Hepatocyte (in vitro differentiated cells): ENCODE results near the gene VNN1. TPM values are rescaled to one million over a fixed set of nuclear protein-coding genes. Genes with fewer than 3 reads are reported as not detected.
"Not testable (repeated sequence)": the region's sequence is repeated elsewhere in the genome, so short reads cannot be mapped to it uniquely, and the experiment has no call there.

Experiments
- DNase-seq: peaks from one replicate; pipeline ENCODE4 v3.0.0-alpha.2; 2016; ENCODE audit warnings: low spot score
- H2AFZ ChIP-seq: fragments of 200-600 bp; sonication (generic); 2 replicates; pipeline ENCODE4 v1.6.0; 2016; ENCODE audit warnings: antibody characterized with exemption, mild to moderate bottlenecking
- H3K27ac ChIP-seq: fragments of 200-600 bp; sonication (generic); 2 replicates; pipeline ENCODE4 v1.5.1; 2016; ENCODE audit warnings: mild to moderate bottlenecking
- H3K27me3 ChIP-seq: fragments of 200-600 bp; sonication (generic); 2 replicates; pipeline ENCODE4 v1.6.1; 2016
- H3K36me3 ChIP-seq: fragments of 200-600 bp; sonication (generic); replicated peaks from 2 replicates; pipeline ENCODE4 v1.5.1; 2016; ENCODE audit warnings: low read depth; ENCODE audit not compliant: insufficient read depth
- H3K4me1 ChIP-seq: fragments of 200-600 bp; sonication (generic); 2 replicates; pipeline ENCODE4 v1.5.1; 2016; ENCODE audit warnings: mild to moderate bottlenecking, moderate library complexity; ENCODE audit not compliant: insufficient read depth
- H3K4me2 ChIP-seq: fragments of 200-600 bp; sonication (generic); 2 replicates; pipeline ENCODE4 v1.6.0; 2016
- H3K4me3 ChIP-seq: fragments of 200-600 bp; sonication (generic); 2 replicates; pipeline ENCODE4 v1.5.1; 2016; ENCODE audit warnings: mild to moderate bottlenecking
- H3K79me2 ChIP-seq: fragments of 200-600 bp; sonication (generic); 2 replicates; pipeline ENCODE4 v1.6.0; 2017; ENCODE audit warnings: mild to moderate bottlenecking
- H3K9me2 ChIP-seq: fragments of 200-600 bp; sonication (generic); replicated peaks from 2 replicates; pipeline ENCODE4 v1.6.0; 2017; ENCODE audit warnings: mild to moderate bottlenecking; ENCODE audit not compliant: insufficient read depth
- H3K9me3 ChIP-seq: fragments of 200-600 bp; sonication (generic); 2 replicates; pipeline ENCODE4 v1.5.1; 2016; ENCODE audit warnings: low read depth, mild to moderate bottlenecking
- H4K20me1 ChIP-seq: fragments of 200-600 bp; sonication (generic); 2 replicates; pipeline ENCODE4 v1.6.0; 2016; ENCODE audit warnings: mild to moderate bottlenecking; ENCODE audit not compliant: insufficient read depth, poor library complexity, severe bottlenecking
- CTCF ChIP-seq: fragments of 200-600 bp; sonication (generic); IDR thresholded peaks from 2 replicates; pipeline ENCODE4 v1.5.1; 2016; ENCODE audit warnings: antibody characterized with exemption, mild to moderate bottlenecking; ENCODE audit not compliant: poor library complexity
- EZH2 ChIP-seq: fragments of 200-600 bp; sonication (generic); IDR thresholded peaks from 2 replicates; pipeline ENCODE4 v1.6.1; 2016; ENCODE audit warnings: antibody characterized with exemption, mild to moderate bottlenecking, borderline replicate concordance
- EZH2phosphoT487 ChIP-seq: fragments of 200-600 bp; sonication (generic); IDR thresholded peaks from one replicate; pipeline ENCODE4 v1.6.1; 2018; ENCODE audit warnings: antibody characterized with exemption, mild to moderate bottlenecking, low read depth, moderate library complexity; ENCODE audit not compliant: unreplicated experiment, severe bottlenecking
- WGBS: methylation state at CpG from one replicate; pipeline ENCODE4 v1.1.6; 2016; ENCODE audit warnings: low lambda C conversion rate; ENCODE audit errors: missing lambda C conversion rate; 5-methylcytosine and 5-hydroxymethylcytosine counted together
- polyA plus RNA-seq: library from polyadenylated mRNA; unstranded; fragments of >200 nt; fragmentation: Nextera tagmentation; extraction: Ambion mirVana; gene quantifications from 2 replicates; pipeline ENCODE4 v1.2.1, GENCODE V29; 2016
- total RNA-seq: library from RNA; depleted of rRNA; stranded (reverse); fragments of >200 nt; gene quantifications from 2 replicates; pipeline ENCODE4 v1.2.3, GENCODE V29; 2014

Gene VNN1
- total and polyA plus RNA-seq, 2 experiments from 2014 or later, result 0.93 to 1.4 TPM

GRCh38 chr6:132635288-132635687 lies 78.6 kb downstream of the VNN1 start:
- H3K4me2 ChIP-seq, H3K9me3 ChIP-seq, H4K20me1 ChIP-seq, H3K27ac ChIP-seq, DNase-seq, H2AFZ ChIP-seq, H3K79me2 ChIP-seq, H3K4me3 ChIP-seq, H3K4me1 ChIP-seq, H3K27me3 ChIP-seq, H3K36me3 ChIP-seq, H3K9me2 ChIP-seq: not testable (repeated sequence)
- WGBS, result 31% methylated on average over 3 of the region's 3 CpGs

GRCh38 chr6:132634796-132635195 lies 79.1 kb downstream of the VNN1 start:
- H3K36me3 ChIP-seq, result no peaks in the 10 kb centered on the region
- no peaks in the 10 kb centered on the region for H3K79me2 ChIP-seq
- DNase-seq, result no peak
- H3K9me2 ChIP-seq, result no peaks in the 10 kb centered on the region
- TF ChIP-seq CTCF (no peak), EZH2phosphoT487 (no peak), EZH2 (no peak)
- H2AFZ ChIP-seq, result no peak overlapping the region
- no peak overlapping the region for H3K27ac ChIP-seq
- no peaks in the 10 kb centered on the region for H3K27me3 ChIP-seq
- H3K4me3 ChIP-seq, result no peak overlapping the region
- no peak overlapping the region for H3K4me2 ChIP-seq
- 87% methylated on average over 4 of the region's 4 CpGs for WGBS
- H3K9me3 ChIP-seq, result no peaks in the 10 kb centered on the region
- peaks cover 2% of the 10 kb centered on the region for H3K4me1 ChIP-seq
- no peaks in the 10 kb centered on the region for H4K20me1 ChIP-seq

- TF ChIP-seq EZH2 (no peak), EZH2phosphoT487 (no peak), CTCF (no peak)
- no peak overlapping the region for H3K4me3 ChIP-seq
- no peaks in the 10 kb centered on the region for H3K36me3 ChIP-seq
- WGBS, result 83% methylated on average over 2 of the region's 2 CpGs
- H3K27ac ChIP-seq, result no peak overlapping the region
- no peaks in the 10 kb centered on the region for H3K27me3 ChIP-seq
- no peak overlapping the region for H2AFZ ChIP-seq
- no peaks in the 10 kb centered on the region for H3K79me2 ChIP-seq
- H3K4me2 ChIP-seq, result no peak overlapping the region
- H4K20me1 ChIP-seq, result no peaks in the 10 kb centered on the region
- no peaks in the 10 kb centered on the region for H3K9me2 ChIP-seq
- H3K4me1 ChIP-seq, result peaks cover 2% of the 10 kb centered on the region
- DNase-seq, result no peak
- no peaks in the 10 kb centered on the region for H3K9me3 ChIP-seq
These were observed 80.5 kb downstream of the VNN1 start for GRCh38 chr6:132633362-132633761.

Other genes with a start within 250 kb of the VNN1 start
- 39.3 and 41.3 TPM in 2 replicates for gene STX7, start 200.9 kb downstream of the VNN1 start, total RNA-seq
- gene STX7, start 200.9 kb downstream of the VNN1 start, polyA plus RNA-seq, result 38.4 and 42.0 TPM in 2 replicates
- not detected in 2 replicates for gene TAAR9, start 175.8 kb downstream of the VNN1 start, total RNA-seq
- gene TAAR9, start 175.8 kb downstream of the VNN1 start, polyA plus RNA-seq, result not detected in 2 replicates
- not detected in 2 replicates for gene TAAR8, start 161.4 kb downstream of the VNN1 start, total RNA-seq
- not detected in 2 replicates for gene TAAR8, start 161.4 kb downstream of the VNN1 start, polyA plus RNA-seq
- not detected in 2 replicates for gene TAAR6, start 143.7 kb downstream of the VNN1 start, total RNA-seq
- not detected in 2 replicates for gene TAAR6, start 143.7 kb downstream of the VNN1 start, polyA plus RNA-seq
- gene TAAR5, start 124.3 kb downstream of the VNN1 start, total RNA-seq, result not detected in 2 replicates
- gene TAAR5, start 124.3 kb downstream of the VNN1 start, polyA plus RNA-seq, result not detected in 2 replicates
- gene TAAR2, start 89.8 kb downstream of the VNN1 start, total RNA-seq, result not detected in 2 replicates
- not detected in 2 replicates for gene TAAR2, start 89.8 kb downstream of the VNN1 start, polyA plus RNA-seq
- not detected in 2 replicates for gene TAAR1, start 54.9 kb downstream of the VNN1 start, total RNA-seq
- not detected in 2 replicates for gene TAAR1, start 54.9 kb downstream of the VNN1 start, polyA plus RNA-seq
- 4.0 and 6.8 TPM in 2 replicates for gene VNN2, start 43.8 kb upstream of the VNN1 start, total RNA-seq
- 1.1 and 1.9 TPM in 2 replicates for gene VNN2, start 43.8 kb upstream of the VNN1 start, polyA plus RNA-seq
- 27.3 and 28.8 TPM in 2 replicates for gene SLC18B1, start 84.6 kb upstream of the VNN1 start, total RNA-seq
- 10.6 and 20.0 TPM in 2 replicates for gene SLC18B1, start 84.6 kb upstream of the VNN1 start, polyA plus RNA-seq
- gene RPS12, start 100.5 kb upstream of the VNN1 start, total RNA-seq, result 1,429 and 1,761 TPM in 2 replicates
- 421 and 442 TPM in 2 replicates for gene RPS12, start 100.5 kb upstream of the VNN1 start, polyA plus RNA-seq